HG02938 (cell line): ENCODE results near the gene THSD7B.
"Not testable (repeated sequence)": the region's sequence is repeated elsewhere in the genome, so short reads cannot be mapped to it uniquely, and the experiment has no call there.

Experiments used
- ATAC-seq: cut with Tn5 transposase; IDR thresholded peaks from one replicate; pipeline ENCODE4 v1.9.1; 2021; ENCODE audit warnings: mild to moderate bottlenecking, moderate library complexity; ENCODE audit not compliant: unreplicated experiment

The THSD7B gene

DNA sequence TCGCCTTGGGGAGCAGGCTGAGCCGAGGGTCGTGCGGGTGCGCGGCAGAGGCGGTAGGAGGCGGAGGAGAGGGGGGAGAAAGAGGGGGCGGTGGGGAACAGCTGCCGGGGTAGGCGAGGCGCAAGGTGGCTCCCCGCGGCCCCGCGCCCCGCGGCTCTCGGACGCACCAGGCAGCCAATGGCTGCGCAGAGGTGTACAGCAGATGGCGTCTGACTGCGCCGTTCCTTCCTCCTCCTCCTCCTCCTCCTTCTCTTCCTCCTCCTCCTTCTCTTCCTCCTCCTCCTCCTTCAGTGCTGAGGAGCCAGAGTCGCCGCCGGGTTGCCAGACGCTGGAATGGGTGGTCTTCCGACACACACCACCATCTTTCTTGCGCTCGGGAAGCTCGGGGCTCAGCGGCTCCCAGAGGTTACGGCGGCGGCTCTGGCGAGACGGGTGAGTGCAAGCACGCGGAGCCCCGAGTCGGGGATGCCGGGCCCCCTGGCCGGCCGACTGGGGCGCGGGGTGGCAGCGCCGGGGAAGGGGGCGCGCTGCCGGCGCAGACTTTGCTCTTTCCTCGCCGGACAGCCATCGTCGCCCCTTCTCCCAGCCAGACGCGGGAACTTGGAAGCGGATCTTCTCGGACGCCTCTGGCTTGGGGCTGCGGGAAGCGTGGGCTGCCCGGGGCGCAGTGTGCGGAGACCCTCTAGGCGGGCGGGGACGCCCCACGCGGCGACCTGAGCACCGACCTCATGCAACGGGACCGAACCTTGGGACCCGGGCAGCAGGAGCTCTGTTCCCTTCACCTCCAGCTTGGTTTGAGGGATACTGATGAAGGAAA is at the start of gene THSD7B:
THSD7B (plus strand) TSS at position 290 of the 817 bp plus-strand sequence. CDS start 116,634 bp downstream, outside the sequence.
- no peak for ATAC-seq

GRCh38 chr2:136718273-136718672 is 47.1 kb upstream of the THSD7B start:
- no peak for ATAC-seq

GRCh38 chr2:136727973-136728699 is 37.2 kb upstream of the THSD7B start:
- ATAC-seq: no peak

- ATAC-seq: no peak
These were observed 29.1 kb upstream of the THSD7B start for GRCh38 chr2:136736236-136736635.

- ATAC-seq: no peak
These were observed 27.3 kb upstream of the THSD7B start for GRCh38 chr2:136738044-136738443.

GRCh38 chr2:136741471-136741870 is 23.9 kb upstream of the THSD7B start:
- ATAC-seq: no peak

DNA sequence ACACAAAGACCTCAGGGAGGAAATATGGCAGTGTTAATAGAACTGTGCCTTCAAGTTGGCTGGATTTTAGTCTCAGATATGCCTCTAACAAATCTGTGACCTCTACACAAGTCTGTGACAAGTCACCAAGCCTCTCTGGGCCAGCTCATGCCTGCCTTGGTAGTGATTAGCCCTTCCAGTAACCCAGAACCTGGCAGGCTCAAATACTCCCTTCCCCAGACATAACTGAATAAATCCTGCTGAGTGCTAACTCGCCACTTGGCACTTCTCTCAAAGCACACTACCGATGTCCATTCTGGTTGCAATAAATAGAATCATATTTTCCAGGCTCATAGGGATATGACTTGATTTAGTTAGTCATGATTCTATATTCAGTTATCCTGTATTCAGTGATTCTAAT is 15.3 kb upstream of the THSD7B start:
- ATAC-seq: no peak

GRCh38 chr2:136751406-136751805 is 13.9 kb upstream of the THSD7B start:
- no peak for ATAC-seq

- not testable (repeated sequence) for ATAC-seq
These were observed 6.8 kb upstream of the THSD7B start for GRCh38 chr2:136758504-136758903.

DNA sequence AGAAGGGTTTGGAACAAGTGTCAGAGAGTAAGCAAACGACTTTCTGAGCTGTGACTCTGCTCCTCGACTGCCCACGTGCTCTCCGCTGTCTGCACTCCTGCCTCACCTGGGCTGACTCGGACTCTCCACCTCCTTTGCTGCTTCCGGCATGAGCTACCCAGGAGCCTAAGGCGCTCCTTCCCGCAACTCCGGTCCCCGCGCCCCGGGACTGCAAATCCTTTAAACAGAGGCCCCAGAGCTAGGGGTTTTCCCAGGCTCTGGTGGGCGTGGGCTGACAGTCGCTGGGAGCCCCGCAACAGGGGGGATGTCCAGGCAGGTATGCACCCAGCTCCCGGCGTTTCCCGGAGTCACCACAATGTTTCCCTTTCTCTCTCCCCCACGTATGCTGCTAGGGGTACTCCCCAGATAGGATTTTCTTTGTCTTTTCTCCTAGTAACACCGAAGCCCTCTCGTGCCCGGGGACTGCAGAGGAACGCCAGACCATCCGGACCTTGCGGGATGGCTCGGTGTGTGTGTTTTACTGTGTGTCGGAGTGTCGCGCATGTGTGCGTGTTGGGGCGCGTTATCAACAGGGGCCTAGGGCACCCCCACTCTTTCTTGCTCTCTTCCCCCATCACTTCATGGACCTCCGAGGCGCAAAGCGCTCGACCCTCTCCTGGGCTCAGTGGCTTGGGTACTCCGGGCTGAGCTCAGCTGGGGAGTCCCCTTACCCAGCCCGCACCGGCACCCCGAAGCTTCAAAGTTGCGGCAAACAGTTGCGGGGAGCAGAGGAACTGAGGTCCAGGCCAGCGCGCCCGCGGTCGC is 691 bp upstream of the THSD7B start:
- ATAC-seq: no peak

- ATAC-seq: no peak
These were observed 694 bp downstream of the THSD7B start for GRCh38 chr2:136766073-136766404.

GRCh38 chr2:136767030-136767429 is 1.7 kb downstream of the THSD7B start:
- ATAC-seq: no peak

GRCh38 chr2:136769871-136770270 is 4.5 kb downstream of the THSD7B start:
- no peak for ATAC-seq

DNA sequence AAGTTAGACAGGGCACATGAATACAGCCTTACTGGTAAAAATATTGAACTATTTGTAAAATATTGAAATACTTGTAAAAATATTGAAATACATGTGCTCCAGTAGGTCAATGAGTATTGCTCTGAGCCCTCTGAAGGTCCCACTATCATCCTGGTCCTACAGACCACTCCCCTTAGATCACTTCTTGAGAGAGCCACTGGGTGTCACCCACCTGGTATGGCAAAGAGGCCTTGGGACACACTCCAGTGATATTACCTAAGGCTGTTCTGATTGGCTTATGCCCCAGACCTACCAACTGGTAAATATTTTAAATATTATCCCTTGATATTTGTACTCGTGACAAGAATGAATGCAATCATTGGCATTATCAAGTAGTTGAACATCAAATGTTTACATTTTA is 5.0 kb downstream of the THSD7B start:
- ATAC-seq: no peak

DNA sequence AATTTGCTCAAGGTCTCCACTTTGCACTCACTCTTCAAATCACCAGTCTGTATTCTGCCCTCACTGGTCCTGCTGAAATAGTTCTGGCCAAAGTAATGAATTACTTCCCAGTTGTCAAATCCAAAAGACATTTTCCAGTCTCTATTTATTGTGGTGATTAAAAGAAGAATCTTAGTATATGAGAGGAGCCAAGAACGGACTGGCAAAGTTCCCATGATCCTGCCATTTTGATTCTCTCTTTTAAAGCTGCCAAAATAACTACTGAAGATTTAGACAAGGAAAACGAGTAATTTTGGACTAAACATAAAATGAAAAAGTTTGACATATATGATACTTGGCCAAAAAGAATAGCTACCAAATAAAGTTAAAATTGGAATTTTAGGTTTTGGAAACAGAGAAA is 12.0 kb downstream of the THSD7B start:
- ATAC-seq: no peak

DNA sequence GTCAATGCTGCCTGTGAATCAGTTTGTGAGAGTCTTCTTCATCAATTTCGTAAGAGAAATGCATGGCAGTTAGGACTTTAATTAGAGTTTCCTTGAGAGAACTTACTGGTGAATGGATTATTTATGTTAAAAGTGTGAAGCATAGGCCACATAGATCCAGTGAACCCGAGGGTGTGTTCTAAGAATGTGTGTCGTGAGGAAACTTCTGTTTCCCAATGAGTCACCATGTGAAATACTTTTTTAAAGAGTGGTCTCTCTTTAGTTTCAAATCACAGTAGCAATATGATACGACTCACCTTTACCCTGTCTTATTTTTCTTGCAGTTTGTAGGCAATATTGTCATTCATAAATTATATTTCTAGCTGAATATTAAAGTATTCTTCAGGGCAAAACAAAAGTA is 18.5 kb downstream of the THSD7B start:
- no peak for ATAC-seq

DNA sequence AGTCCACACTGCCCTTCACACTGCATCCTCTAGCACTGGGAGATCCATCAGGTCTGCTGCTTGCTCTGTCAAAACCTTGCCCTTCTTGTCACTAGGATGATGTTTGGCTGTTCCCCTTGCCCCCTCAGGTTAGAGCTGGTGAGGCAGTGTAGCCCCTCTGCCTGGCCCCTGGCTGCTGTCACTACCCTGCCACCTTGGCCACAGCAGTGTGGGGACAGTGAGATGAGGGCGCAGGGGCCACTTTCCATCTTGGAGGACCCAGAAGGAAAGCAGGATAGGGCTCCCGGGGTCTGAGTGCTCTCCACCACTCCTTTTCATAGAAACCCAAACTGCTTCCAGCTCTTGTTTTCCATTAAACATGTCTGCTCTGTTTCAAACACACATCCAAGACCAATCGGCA is 19.9 kb downstream of the THSD7B start:
- no peak for ATAC-seq

- ATAC-seq: no peak
These were observed 22.6 kb downstream of the THSD7B start for GRCh38 chr2:136787970-136788369.

- no peak for ATAC-seq
These were observed 31.0 kb downstream of the THSD7B start for GRCh38 chr2:136796339-136796738.

- ATAC-seq: no peak
These were observed 33.4 kb downstream of the THSD7B start for GRCh38 chr2:136798766-136799165.

DNA sequence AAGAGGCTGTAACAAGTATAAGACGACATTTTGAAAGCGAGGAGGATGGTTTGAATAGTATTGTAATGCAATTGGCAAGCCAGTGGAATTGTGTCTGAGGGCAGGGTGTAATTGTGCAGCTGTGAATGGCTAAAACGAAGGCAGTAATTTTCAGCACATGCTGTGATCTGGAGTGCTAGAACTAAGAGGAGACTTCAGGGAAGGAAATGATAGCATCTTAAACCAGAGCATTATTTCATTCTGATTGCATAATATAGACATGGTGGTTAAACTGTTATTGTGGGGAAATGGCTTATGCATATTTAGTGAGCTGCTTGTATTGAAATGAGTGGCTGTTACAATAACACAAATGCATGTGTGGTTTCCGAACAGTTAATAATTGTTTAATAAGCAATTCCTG is 36.3 kb downstream of the THSD7B start:
- ATAC-seq: no peak

DNA sequence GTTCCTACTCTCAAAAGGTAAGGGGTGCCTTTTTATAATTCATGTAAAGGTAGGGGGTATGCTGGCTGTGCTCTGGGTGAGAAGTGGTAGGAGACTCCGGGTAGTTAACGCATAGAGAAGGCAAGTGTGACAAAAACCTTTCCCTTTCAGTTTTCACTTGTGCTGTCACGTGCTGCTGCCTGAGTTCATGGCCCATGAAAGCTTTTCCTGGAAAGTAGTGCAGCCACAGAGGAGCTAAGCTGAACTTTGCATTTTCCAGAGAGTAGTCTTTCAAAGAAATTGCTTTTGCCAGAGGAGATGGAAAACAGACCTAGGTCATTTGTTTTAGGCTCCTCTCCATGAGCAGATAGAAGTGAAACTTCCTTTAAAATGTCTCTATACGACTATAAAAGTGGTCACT is 44.7 kb downstream of the THSD7B start:
- ATAC-seq: no peak
